Ascending aorta (tissue), 2 donors: Measurements from ENCODE around the gene ARHGAP18. TPM values are rescaled to one million over a fixed set of nuclear protein-coding genes. Genes with fewer than 3 reads are reported as not detected.
A peak's percentile ranks its signal among the peaks of the same experiment; 100 is the strongest.

Experiments
- DNase-seq, 2 donors: peaks; one replicate each; pipeline ENCODE4 v3.0.0-alpha.2; 2019; ENCODE audit warnings: low spot score in 2 of 2
- H3K27ac ChIP-seq, 2 donors: fragments of 200-600 bp; sonication (generic); one replicate each; pipeline ENCODE4 v1.5.1; 2016 to 2017; ENCODE audit warnings: mild to moderate bottlenecking in 1 of 2
- H3K27me3 ChIP-seq: fragments of 200-600 bp; sonication (generic); one replicate; pipeline ENCODE4 v1.5.1; 2017
- H3K36me3 ChIP-seq, 2 donors: fragments of 200-600 bp; sonication (generic); one replicate each; pipeline ENCODE4 v1.5.1; 2016
- H3K4me1 ChIP-seq, 2 donors: fragments of 200-600 bp; sonication (generic); one replicate each; pipeline ENCODE4 v1.5.1; 2016 to 2017; ENCODE audit warnings: mild to moderate bottlenecking in 1 of 2
- H3K4me3 ChIP-seq, 2 donors: fragments of 200-600 bp; sonication (generic); one replicate each; pipeline ENCODE4 v1.5.1; 2016 to 2017; ENCODE audit warnings: mild to moderate bottlenecking in 1 of 2
- H3K9me3 ChIP-seq, 2 donors: fragments of 200-600 bp; sonication (generic); one replicate each; pipeline ENCODE4 v1.5.1; 2016
- intact Hi-C: fragments of 100-400 bp; cut with DNase I; formaldehyde crosslinking; loops from one replicate; pipeline ENCODE4 v1.15.1; 2023
- total RNA-seq: library from RNA; depleted of rRNA; stranded (reverse); fragments of >200 nt; gene quantifications from one replicate; pipeline ENCODE4 v1.1.0, GENCODE V29; 2016
- TF ChIP-seq, protein P1 (sequence below), 3 experiments: fragments of 200-600 bp in 2 of 3; fragments of 450-650 bp in 1 of 3; sonication (generic) in 2 of 3; IDR thresholded peaks; one replicate each; pipeline ENCODE4 v1.5.1; 2016 to 2019; ENCODE audit warnings: antibody characterized with exemption in 3 of 3, mild to moderate bottlenecking in 1 of 3, moderate library complexity in 1 of 3

ARHGAP18 gene
- total RNA-seq, 1 donor from 2014 or later = 10.7 TPM

- peaks cover 11 to 12% of the 10 kb centered on the region in 2 donors for H3K4me1 ChIP-seq
- no peak for DNase-seq
- TF ChIP-seq, protein P1, sequence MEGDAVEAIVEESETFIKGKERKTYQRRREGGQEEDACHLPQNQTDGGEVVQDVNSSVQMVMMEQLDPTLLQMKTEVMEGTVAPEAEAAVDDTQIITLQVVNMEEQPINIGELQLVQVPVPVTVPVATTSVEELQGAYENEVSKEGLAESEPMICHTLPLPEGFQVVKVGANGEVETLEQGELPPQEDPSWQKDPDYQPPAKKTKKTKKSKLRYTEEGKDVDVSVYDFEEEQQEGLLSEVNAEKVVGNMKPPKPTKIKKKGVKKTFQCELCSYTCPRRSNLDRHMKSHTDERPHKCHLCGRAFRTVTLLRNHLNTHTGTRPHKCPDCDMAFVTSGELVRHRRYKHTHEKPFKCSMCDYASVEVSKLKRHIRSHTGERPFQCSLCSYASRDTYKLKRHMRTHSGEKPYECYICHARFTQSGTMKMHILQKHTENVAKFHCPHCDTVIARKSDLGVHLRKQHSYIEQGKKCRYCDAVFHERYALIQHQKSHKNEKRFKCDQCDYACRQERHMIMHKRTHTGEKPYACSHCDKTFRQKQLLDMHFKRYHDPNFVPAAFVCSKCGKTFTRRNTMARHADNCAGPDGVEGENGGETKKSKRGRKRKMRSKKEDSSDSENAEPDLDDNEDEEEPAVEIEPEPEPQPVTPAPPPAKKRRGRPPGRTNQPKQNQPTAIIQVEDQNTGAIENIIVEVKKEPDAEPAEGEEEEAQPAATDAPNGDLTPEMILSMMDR (IDR thresholded peaks at IDR 0.05) = no peak
These were observed 25.6 kb downstream of the ARHGAP18 start for GRCh38 chr6:129684323-129684884.

DNA sequence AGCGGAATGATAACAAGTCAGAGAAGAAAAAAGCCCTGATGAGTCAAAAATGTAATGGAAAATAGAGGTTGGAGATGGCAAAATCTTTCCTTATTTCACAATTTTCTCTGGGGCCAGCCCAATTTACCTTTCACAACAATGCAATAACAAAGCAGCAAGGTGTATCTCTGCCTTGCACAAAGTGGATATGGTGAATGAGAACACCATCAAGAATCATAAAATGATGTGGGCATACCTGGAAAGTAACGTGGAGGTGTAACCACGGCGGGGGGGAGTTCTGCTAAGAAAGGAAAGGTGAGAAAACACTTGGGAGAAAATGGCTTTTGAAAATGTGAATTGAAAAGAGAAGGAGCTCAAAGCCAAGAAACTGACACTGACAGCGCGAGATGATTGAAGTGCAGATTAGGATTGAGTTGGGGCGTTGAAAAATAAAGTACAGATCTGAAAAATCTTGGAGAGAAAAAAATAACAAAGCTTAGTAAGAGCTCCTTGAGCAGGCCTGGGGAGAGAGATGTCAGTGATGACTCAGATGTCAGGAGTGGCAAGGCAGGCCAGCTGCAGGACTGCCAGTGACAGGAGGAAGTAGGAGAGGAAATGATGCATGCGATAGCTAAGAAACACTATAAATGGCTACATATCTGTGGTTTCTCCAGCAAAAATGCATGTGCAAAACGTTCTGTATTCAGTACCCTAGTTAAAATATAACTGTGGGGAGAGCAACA, 26.2 kb downstream of the ARHGAP18 start:
- H3K4me1 ChIP-seq = peaks cover 11 to 12% of the 10 kb centered on the region in 2 donors
- DNase-seq = peak; percentile 75 to 88
- H3K9me3 ChIP-seq = no peaks in the 10 kb centered on the region
- intact Hi-C loops = loop anchor here (5.0 kb wide), 1 partner anchor 64 kb away; no protein-coding TSS in a partner anchor
- no peaks in the 10 kb centered on the region for H3K36me3 ChIP-seq
- H3K4me3 ChIP-seq = no peak overlapping the region
- TF ChIP-seq, protein P1 (IDR thresholded peaks at IDR 0.05) = no peak
- no peaks in the 10 kb centered on the region for H3K27me3 ChIP-seq
- H3K27ac ChIP-seq = peak overlapping the region; percentile 81 to 86

More at GRCh38 chr6:129684323-129684884, 25.6 kb downstream of the ARHGAP18 start:
- no peaks in the 10 kb centered on the region for H3K9me3 ChIP-seq
- no peak overlapping the region for H3K4me3 ChIP-seq
- H3K36me3 ChIP-seq = no peaks in the 10 kb centered on the region
- intact Hi-C loops = loop anchor here (5.0 kb wide), 1 partner anchor 63 kb away; no protein-coding TSS in a partner anchor
- peak overlapping the region; percentile 81 to 86 for H3K27ac ChIP-seq
- no peaks in the 10 kb centered on the region for H3K27me3 ChIP-seq

- Histone ChIP-seq H3K4me3 (no peak overlapping the region), H3K36me3 (no peaks in the 10 kb centered on the region), H3K4me1 (peaks cover 11 to 12% of the 10 kb centered on the region in 2 donors), H3K27me3 (no peaks in the 10 kb centered on the region), H3K9me3 (no peaks in the 10 kb centered on the region), H3K27ac (peak overlapping the region; percentile 37 to 54)
- TF ChIP-seq, protein P1 (IDR thresholded peaks at IDR 0.05) = no peak
- no peak for DNase-seq
- intact Hi-C loops = loop anchor here (5.0 kb wide), 1 partner anchor 65 kb away; no protein-coding TSS in a partner anchor
These were observed 28.1 kb downstream of the ARHGAP18 start for GRCh38 chr6:129681913-129682205.

GRCh38 chr6:129680633-129681032, 29.3 kb downstream of the ARHGAP18 start:
- H3K4me1 ChIP-seq = peaks cover 11 to 12% of the 10 kb centered on the region in 2 donors
- no peaks in the 10 kb centered on the region for H3K27me3 ChIP-seq
- TF ChIP-seq, protein P1 (IDR thresholded peaks at IDR 0.05) = no peak
- intact Hi-C loops = loop anchor here (5.0 kb wide), 1 partner anchor 67 kb away; no protein-coding TSS in a partner anchor
- peak overlapping the region; percentile 47 to 60 for H3K27ac ChIP-seq
- no peaks in the 10 kb centered on the region for H3K36me3 ChIP-seq
- H3K9me3 ChIP-seq = no peaks in the 10 kb centered on the region
- no peak overlapping the region for H3K4me3 ChIP-seq
- no peak for DNase-seq

GRCh38 chr6:129679758-129680157, 30.2 kb downstream of the ARHGAP18 start:
- Histone ChIP-seq H3K4me1 (peaks cover 9 to 10% of the 10 kb centered on the region in 2 donors), H3K36me3 (no peaks in the 10 kb centered on the region), H3K4me3 (peak overlapping the region in 1 of 2 donors; percentile 34), H3K27ac (peak overlapping the region; percentile 39 to 60), H3K9me3 (no peaks in the 10 kb centered on the region), H3K27me3 (no peaks in the 10 kb centered on the region)
- DNase-seq = no peak
- TF ChIP-seq, protein P1 (IDR thresholded peaks at IDR 0.05) = no peak
- intact Hi-C loops = loop anchor here (5.0 kb wide), 1 partner anchor 68 kb away; no protein-coding TSS in a partner anchor
